NCI-H2107 (cell line): ENCODE measurements around the gene SHB.

Experiments
- DNase-seq: peaks from one replicate; lab custom pipeline; 2025; lab: John Stamatoyannopoulos, UW

The SHB gene

DNA sequence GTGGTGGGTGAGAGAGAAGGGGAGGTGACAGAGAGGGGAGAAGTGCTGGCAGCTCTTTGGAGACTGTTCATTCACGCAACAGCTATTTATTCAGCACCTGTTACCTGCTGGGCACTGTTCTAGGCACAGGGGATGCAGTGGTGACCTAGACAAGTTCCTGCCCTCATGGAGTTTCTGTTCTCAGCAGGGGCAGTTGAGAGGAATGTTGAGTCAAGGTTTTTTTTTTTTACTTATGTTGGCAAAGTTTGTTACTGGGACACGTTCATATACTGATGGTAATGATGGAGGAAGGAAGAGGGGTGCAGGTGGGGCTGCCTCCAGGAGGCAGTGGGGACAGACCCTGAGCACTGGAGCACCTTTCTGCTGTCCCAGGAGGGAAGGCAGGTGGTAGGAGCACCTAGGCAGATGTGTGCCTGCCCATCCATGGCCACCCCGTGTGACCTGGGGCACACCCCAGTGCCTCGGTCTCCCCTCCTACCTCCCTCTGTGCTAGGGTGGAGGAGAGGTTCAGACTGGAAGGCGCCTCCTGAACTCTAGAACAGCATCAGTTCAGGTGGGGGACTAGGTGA, 115.7 kb downstream of the SHB start:
- no peak for DNase-seq

DNA sequence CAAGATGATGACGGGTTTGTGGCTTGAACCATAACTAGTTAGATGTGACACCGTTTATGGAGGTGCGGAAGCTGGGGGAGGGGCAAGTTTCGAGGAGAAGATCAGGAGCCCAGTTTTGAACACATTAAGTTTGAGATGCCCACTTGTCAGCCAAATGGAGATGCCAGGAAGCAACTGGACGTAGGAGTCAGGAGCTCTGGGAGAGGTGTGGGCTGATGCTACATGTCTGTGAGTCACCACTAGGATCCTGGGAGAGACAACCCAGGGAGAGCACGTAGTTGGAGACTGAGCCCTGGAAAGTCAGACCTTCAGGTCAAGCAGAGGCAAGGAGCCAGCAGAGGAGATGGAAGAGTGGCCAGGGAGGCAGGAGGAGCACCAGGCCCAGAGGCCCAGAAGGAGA, 116.3 kb downstream of the SHB start:
- DNase-seq: no peak

DNA sequence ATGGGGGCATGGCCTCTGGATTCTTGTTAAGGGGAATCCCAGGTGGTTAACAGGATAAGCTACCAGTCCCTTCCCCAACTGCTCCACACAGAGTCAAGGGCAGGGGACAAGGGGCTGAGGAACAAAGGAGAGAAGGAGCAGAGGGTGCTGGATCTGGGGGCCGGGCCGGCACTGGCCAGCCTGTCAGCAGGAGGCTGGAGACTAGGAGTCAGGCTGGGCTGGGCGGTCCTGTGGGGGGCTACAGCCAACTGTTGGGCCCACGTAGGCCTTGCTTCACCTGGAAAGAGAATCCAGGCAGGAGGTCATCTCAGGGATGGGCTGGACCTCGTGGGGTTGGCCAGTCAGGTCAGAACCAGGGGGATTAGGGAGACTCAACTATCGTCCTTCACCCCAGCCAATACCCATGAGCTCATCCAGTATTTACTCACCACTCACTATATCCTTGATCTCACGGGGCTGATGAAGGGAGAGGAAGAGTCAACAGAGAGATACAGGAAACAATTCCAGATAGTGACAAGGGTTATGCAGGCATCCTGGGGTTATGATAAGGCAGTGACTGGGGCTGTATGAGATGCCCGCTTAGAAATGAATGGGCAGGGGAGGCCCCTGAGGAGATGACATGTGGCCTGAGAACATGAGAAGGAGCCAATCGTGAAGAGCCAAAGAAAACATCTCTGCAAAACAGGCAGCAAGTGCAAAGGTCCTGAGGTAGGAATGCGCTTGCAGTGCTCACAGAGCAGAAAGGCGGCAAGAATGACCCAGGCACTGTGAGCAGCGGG, 117.2 kb downstream of the SHB start:
- no peak for DNase-seq

DNA sequence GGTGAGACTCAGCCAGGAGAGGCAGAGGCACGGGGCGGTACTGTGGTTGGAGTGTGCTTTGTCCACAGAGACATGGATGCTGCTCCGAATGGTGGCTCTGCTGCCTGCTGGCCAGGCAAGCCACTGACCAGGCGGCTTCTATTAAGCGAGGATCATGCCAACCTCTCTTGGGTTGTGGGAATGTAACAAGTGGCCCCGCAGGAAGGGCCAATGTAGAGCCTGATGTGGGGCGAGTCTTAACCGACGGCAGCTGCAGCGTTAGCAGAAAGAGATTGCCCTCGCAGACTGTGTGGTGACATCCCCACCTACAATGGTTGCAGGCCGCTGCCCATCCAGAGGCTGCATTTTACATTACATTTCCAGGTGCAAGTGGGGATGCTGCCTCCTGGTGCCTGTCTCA, 118.5 kb downstream of the SHB start:
- DNase-seq: no peak

DNA sequence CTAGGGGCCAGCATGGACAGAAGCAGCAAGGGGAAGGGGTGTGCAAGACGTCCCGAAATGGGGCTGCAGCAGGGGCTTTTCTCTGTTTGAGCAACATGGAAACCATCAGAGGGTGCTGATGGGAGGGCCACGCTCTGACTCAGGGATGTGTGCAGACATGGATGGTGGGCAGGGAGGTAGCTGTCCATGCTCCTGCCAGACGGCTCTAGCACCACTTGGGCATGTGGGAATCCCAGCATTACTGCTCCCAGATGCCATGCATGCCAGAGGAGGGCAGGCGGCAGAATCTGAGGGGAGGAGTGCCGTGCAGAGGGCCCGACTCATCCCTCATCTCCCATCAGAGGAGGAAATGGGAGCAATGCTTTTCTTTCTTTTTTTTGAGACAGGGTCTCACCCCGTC, 119.5 kb downstream of the SHB start:
- no peak for DNase-seq

DNA sequence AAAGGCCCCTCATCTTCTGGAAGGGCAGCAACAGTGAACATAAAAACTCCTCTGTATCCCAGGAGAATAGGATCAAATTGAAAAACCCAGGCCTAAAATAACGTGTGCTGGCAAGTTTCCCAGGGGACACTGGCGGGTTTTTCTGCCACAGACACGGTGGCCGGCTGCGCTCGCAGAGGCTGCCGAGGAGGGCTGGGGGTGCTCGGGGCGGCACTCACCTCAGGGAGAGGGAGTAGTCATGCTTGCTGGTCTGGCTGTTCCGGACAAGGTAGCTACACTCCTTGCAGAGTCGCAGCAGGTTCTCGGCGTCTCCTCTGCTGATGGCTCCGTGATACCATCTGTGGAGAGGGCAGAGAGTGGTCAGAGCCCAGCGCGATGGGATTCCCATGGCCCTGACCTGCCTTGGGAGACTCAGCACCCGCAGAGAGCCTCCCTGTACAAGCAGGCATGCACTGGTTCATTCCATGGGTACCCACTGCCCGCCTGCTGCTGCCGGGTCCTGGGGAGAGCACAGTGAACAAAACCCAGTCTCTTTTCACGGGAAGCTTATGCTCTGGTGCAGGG, 120.5 kb downstream of the SHB start:
- DNase-seq: no peak

DNA sequence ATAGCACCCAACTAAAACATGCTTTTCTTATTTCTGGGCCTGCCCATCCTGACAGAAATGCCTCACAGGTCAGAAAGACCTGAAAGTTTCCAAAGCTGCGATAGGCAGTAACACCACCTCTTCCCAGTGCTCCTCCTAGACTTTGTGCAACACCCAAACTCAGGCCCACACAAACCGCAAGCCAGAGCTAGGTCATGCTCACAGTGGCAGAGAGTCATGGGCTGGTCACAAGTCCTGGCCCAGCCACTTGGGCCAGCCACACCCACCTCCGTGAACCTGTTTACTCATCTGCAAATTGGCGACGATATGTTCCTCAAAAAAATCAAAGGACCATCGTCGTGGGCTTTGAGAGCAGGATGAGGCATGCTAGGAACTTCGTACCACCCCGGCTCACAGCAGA, 121.0 kb downstream of the SHB start:
- DNase-seq: no peak

DNA sequence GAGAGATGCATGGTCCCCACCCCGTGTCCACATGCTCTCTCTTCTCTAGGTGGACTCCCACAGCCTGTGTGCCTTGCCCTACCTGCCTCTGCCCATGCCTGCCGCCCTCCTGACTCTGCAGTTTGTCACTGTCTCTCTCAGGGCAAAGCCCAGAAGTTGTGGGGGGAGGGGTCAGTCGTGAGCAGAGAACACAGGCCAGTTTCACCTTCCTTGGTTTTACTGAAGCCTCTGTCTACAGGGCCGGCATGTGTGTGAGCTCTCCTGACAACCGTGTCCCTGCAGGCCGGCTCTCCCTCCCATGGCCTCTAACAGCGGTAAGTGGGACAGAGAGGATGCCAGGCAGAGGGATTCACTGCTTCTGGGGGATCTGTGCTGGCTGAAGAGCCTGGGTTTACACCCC, 121.6 kb downstream of the SHB start:
- DNase-seq: no peak

DNA sequence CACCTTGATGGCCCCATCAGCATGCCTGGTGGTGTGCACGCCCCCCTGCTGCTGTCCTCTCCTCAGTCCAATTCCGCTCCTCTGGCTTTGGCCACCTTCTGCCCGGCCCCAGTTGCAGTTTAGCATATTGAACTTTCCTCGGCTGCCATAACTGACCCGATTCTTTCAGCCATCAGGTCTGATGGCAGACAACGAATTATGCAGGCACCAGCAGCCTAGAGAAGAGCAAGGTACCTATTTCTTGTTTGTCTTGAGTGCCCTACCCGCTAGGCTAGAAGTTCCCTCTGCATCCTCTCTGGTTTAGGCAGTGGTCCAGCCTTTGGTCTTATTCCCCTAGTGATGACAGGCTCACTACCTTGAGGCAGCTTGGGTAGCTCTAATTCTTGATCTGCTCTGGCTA, 122.1 kb downstream of the SHB start:
- no peak for DNase-seq

DNA sequence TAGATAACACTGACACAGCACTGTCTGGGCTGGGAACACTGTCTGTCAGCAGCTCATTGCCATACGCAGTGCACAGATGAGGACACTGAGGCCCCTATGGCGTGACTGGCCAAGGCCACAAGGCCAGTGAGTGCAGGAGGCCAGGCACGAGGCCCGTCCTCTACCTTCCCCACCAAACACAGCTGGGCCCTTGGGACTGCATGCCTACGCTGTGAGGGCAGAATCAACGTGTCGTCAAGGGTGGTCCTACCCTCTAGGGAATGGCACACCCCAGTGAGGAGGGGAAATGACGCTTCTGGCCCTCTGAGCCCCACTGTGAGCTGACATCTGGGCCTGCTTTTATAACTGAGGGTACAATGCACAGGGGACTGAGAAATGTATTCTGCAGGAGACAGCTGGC, 123.0 kb downstream of the SHB start:
- no peak for DNase-seq

DNA sequence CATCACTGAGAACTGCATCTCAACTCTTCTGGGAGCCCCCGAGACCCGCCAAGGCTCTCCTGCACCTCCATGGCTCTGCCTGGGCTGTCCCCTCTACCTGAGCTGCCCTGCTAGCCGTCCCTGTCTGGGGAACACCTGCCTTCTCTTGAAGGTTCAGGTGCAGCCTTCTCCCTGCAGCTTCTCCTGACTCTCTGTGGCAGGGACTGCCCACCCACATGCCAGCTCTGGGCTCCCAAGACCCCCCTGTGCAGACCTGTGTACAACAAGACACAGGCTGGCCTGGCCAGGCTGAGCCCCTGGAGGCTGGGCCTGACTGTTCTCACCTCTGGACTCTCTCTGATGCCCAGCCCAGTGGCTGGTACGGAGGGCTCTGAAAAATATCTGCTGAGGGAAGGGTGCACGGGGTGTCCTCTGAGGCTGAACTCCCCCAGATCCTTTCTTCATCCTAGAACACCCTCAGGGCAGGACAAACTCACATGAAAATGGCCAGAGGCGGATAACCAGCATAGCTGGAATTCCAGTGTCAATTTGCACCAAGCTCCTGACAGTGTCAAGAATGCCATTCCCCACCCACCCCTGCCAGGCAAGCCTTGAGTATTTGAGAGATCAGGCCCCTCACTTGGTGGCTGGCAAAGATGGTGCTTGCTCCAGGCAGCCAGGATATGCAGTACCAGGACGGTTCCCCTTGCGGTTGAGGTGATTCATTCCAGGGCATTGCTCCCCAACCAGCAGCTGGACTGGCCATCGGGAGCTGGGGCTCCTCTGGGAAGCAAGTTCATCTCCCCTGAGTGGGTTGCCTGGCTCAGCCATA, 124.2 kb downstream of the SHB start:
- no peak for DNase-seq

DNA sequence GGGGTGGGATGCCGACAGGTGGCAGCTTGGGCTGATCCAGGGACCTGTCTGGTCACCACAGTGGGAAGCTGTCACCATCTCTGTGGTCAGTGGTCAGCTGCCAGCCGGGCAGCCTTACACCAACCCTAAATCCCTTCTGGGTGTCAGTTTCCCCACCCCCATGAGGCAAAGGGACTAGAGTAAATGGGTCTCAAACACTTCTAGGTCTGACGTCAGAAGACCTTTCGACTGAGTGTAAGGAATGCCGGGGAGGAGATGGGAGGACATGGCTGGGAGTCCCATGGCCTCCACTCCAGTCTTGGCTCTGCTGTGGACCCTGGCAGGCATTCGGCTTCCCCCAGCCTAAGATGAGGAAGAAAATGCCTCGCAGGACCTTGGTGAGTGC, 124.8 kb downstream of the SHB start:
- no peak for DNase-seq

DNA sequence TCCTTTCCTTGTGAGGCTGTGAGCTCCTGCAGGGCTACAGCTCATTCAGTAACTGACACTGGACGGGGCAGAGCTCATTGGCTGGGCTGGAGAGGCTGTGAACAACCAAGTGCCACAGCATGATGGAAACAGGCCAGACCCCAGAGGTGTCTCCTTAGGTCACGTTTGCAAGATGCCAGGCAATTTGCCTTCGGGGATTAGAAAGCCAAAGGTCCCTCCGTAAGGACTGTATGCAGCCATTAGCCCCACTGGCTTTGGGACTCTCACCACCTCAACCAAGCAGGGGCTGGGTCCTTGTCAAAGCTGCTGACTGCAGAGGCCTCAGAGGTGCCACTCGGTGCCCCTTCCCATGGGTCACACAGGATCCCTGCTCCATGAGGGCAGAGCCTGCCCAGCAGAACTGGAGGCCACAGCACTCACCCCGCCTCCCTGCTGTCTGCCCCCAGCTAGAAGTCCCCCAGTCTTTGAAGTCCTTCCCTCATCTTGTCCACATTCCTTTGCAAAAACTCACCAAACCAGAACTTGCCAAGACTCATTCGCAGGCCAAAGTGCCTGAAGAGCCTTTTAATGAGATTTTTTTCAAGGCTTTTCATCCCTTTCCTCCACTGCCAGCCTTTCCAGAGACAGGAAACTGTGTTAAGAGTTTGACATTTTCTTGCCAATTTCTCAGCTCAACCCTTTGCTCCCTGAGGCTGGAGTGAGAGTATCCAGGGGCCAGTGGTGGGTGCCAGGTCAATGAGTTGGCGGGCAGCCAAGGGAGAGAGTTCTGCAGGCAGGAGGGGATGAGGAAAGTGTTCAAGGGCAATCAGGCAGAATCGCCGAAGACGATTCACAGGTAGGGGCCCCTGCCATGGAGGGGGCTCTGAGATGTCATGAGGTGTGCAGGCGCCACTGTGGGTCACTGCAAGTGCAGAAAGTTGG, 125.4 kb downstream of the SHB start:
- DNase-seq: no peak

DNA sequence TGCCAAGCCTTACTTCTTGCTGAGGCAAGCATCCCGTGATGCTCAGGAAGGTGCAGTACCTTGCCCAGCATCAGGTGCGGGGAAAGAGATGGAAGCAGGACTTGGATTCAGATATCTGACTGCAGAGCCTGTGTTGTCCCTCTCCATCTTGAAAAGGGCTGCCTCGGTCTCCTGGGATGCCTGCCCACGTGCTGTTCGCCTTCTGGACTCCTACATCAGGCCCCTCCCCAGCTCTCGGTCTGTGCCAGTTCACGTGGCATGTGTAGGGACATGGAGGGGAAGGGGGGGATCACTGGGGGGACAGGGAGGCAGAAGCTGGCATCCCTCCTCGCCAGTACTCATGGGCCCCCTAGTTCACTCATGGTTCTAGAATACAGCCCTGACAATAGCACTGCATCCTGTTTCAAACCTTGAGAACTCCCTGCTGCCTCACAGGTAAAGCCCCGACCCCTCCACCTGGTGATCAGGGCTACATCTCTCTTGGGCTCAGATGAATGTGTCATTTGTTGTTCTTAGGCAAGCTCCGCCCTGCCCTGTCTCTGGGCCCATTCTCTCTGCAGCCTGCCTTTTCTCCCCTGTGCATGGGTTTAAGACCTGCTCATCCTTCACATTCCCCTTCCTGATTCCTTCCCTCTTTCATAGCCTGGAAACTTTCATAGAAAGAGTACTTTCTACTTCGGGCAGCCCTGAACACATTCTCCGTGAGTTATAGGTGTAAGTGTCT, 126.2 kb downstream of the SHB start:
- DNase-seq: no peak

DNA sequence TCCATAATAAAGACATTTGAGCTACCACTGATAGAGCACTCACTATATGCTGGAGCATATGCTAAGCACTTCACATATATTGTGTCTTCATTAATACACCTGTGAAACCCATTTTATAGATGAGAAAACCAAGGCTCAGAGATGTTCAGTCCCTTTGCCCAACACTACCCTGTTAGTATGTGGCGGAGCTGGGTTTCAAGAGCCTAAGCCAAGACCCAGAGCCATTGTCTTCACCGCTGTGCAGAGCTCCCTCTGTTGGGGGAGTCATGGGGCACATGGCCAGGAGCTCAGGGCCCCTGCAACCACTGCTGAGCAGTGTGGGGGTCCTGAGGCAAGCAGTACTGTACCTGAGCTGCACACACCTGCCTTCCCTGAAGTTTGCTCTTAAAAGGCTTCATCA, 127.8 kb downstream of the SHB start:
- DNase-seq: no peak

DNA sequence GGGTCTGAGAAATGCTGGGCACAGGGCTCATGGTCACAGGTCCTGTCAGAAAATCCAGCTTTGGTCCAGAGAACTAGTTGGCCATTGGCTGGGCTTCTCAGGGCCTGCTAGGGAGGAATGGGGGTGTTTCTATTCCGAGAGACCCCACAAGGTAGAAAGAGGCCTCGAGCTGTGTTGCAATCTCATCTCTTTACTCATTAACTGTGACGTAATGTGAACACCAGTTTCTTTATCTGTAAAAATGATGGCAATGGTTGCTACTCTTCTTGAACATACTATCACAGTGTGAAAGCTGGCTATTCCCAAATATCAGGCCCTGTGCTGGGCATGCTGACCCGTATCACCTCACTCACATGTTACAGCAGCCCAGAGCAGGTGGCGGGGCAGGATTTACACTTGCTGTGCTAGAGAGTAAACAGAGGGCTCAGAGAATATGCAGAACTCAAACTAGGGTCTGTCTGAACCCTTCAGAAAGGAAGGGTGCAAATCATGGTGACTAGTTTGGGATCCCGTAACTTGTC, 129.4 kb downstream of the SHB start:
- DNase-seq: no peak

DNA sequence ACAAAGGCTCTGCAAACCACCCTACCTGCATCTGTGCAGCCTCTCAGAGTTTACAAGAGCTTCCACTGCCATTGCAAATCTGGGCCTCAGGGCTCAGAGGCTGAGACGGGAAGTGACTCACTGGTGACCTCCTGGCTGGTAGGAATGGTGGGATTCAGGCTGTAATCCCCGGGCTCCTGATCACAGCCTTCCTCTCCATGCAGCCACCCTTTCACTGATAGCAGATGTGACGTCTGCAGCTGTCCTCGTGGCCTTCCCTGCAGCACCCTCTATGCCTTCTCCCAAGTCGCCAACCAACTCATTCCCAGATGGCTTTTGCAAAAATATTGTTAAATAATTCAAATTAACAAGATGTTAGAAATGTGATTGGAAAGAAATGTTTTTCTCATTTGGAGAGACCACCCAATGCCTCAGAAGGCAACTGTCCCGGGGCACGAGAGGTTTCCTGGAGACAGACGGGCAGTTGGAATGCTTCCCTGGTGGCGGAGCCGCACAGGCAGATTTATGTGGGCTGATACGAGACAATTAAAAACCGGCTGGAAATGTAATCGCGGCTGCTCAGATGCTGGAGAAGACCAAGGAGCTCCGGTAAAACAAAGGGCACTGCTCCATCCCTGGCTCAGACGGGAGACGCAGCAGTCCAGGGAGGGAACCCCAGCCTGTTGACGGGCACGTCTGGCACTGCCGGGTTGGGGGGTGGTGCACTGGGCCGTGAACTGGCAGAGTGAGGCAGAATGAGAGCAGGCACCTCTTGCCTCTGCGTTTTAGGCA, 130.7 kb downstream of the SHB start:
- no peak for DNase-seq

DNA sequence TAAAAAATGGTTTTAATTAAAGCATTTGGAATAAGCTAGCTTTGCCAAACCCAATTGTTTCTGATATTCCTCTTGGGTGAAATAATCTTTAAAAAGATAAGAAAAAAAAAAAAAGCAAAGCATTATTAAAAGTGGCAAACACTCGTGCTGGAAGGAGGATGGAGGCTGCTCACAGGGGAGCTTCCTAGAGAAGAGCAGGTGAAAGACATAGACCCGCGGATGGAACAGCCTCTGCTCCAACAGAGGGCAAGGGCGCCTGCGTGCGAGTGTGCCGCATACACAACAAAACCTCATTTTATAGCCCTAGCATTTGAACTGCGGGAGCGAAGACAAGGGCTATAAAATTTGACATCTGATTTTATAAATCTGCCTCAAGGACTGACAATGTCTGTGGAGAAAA, 131.7 kb downstream of the SHB start:
- no peak for DNase-seq

DNA sequence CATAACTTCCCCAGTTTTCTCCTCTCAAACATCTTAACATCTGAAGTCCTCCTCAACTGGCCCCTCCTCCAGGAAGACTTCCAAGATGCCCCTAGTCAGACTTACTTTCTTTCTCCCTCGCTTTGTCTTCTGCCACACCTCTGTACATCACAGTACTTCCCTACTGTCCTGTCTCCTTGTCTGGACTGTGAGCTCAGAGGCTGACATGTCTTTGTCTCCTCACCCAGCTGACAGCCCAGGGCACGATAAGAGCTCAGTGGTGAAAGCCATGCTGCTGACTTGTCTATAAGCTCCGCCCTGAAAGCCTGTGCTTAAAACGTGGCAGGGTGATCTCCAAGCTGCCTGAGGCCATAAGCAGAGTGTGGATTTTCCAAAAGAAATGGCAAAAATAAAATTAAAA, 132.1 kb downstream of the SHB start:
- DNase-seq: no peak

DNA sequence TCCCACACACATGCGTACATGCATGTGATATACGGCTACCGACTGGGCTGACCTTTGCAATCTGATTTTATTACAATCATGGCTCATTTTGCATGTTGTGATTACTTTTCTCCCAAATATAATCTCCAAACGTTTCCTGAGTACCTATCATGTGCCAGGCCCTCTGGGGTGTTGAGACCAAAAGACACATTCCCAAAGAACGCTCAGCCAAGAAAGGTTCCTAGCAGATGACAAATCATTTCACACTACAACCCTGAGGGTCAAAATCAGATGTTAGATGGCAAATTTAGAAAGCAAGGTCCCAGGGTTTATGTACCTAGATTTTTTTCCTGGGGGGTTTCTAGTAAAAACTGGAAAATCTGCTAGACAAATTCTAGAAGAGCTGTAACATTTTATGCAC, 132.7 kb downstream of the SHB start:
- DNase-seq: no peak
